Breast epithelium (tissue), 3 donors: ENCODE data around the gene PIGU.
"Not testable (repeated sequence)": the region's sequence is repeated elsewhere in the genome, so short reads cannot be mapped to it uniquely, and the experiment has no call there.

Source experiments
- CTCF ChIP-seq, 3 donors: fragments of 450-650 bp; IDR thresholded peaks; one replicate each; pipeline ENCODE4 v1.5.1; 2016 to 2017; ENCODE audit warnings: antibody characterized with exemption in 3 of 3, mild to moderate bottlenecking in 3 of 3, moderate library complexity in 3 of 3
- POLR2A ChIP-seq: fragments of 450-650 bp; IDR thresholded peaks from one replicate; pipeline ENCODE4 v1.6.1; 2016; ENCODE audit warnings: antibody characterized with exemption, mild to moderate bottlenecking, moderate library complexity
- POLR2AphosphoS5 ChIP-seq, 3 donors: sonication (generic); formaldehyde crosslinking; IDR thresholded peaks; one replicate each; pipeline ENCODE4 v1.6.1; 2017; ENCODE audit warnings: antibody characterized with exemption in 3 of 3

GRCh38 chr20:34722560-34722959 is 45.7 kb upstream of the PIGU start:
- TF ChIP-seq CTCF (IDR thresholded peaks at IDR 0.05); POLR2AphosphoS5 (IDR thresholded peaks at IDR 0.05); POLR2A: not testable (repeated sequence)
